GM10266 (cell line): ENCODE measurements around the gene PLA2G15.

Experiments
- DNase-seq: peaks from one replicate; pipeline ENCODE4 v3.0.0; 2012; ENCODE audit errors: extremely low spot score
- CTCF ChIP-seq: IDR thresholded peaks from 2 replicates; pipeline ENCODE4 v1.5.1; 2012; ENCODE audit warnings: mild to moderate bottlenecking, low read depth; ENCODE audit not compliant: control insufficient read depth, insufficient read depth; ENCODE audit errors: missing control alignments

The PLA2G15 gene

GRCh38 chr16:68232335-68232734 is 12.8 kb upstream of the PLA2G15 start:
- no peak for DNase-seq
- TF ChIP-seq CTCF, result no peak

GRCh38 chr16:68233085-68233834 is 11.9 kb upstream of the PLA2G15 start:
- no peak for TF ChIP-seq CTCF
- no peak for DNase-seq

GRCh38 chr16:68233835-68234187 is 11.4 kb upstream of the PLA2G15 start:
- no peak for TF ChIP-seq CTCF
- DNase-seq, result no peak

- no peak for DNase-seq
Measured at GRCh38 chr16:68234188-68235107, 10.7 kb upstream of the PLA2G15 start.

GRCh38 chr16:68235108-68235886 is 9.9 kb upstream of the PLA2G15 start:
- DNase-seq, result no peak

More at GRCh38 chr16:68234188-68235107, 10.7 kb upstream of the PLA2G15 start:
- no peak for TF ChIP-seq CTCF

GRCh38 chr16:68235887-68236136 is 9.4 kb upstream of the PLA2G15 start, which contains the start of gene ESRP2:
ESRP2 (minus strand) TSS chr16:68236127; CDS start chr16:68236045, 82 bp downstream.
- no peak for DNase-seq
- TF ChIP-seq CTCF, result no peak

More at GRCh38 chr16:68235108-68235886, 9.9 kb upstream of the PLA2G15 start:
- no peak for TF ChIP-seq CTCF
